OCI-M2 (cell line): ENCODE data around the gene ADCY5.
"Not testable (repeated sequence)": the region's sequence is repeated elsewhere in the genome, so short reads cannot be mapped to it uniquely, and the experiment has no call there.

Source experiments
- DNase-seq: peaks from one replicate; lab custom pipeline; 2025; ENCODE audit not compliant: unreplicated experiment; lab: John Stamatoyannopoulos, UW

The ADCY5 gene

DNA sequence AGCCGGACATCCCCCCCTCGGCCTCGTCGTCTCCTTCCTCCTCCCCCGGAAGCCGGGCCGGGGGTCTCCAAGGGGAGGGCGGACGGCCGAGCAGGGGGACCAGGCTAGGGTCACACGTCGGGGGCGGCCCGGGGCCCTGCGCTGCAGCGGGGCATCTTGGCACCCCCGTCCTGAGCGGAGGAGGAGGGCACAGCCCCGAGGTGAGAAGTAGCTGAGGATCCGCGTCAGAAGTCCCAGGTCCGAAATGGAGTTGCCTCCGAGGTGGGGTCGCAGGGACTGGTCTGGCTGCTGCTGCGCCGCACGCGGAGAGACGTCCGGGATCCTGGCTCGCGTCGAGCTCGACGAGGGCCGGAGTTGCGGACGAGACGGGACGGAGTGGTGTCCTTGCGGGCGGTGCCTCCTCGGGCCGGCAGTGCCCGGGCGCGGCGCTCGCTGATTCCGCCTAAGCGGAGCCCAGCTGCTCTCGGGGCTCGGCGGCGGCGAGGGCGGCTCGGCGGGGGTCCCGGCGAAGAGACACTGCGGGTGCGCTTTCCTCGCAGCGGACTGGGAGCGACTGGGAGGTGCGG is at the start of gene ADCY5:
ADCY5 (minus strand) TSS at position 555 of the 566 bp plus-strand sequence; CDS start at position 10, 545 bp downstream.
- DNase-seq, result no peak

DNA sequence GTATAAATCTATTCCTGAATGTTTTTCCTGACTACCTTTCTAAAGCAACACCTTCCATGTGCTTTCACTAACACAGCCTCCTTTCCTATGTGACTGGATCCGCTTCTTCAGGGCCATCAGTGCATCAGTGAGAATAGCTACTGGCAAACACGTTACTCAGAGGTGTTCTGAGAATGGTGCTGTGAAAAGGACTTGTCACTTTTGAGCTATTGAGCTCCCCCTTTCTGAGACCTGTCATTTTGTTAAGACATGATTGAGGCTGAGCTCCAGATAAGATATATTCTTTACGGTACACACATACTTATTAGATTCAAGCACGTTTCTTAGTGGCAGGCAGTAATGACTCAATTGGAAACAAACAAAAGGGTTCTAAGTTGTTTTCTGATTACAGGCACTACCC is 45.0 kb upstream of the ADCY5 start:
- DNase-seq, result no peak

DNA sequence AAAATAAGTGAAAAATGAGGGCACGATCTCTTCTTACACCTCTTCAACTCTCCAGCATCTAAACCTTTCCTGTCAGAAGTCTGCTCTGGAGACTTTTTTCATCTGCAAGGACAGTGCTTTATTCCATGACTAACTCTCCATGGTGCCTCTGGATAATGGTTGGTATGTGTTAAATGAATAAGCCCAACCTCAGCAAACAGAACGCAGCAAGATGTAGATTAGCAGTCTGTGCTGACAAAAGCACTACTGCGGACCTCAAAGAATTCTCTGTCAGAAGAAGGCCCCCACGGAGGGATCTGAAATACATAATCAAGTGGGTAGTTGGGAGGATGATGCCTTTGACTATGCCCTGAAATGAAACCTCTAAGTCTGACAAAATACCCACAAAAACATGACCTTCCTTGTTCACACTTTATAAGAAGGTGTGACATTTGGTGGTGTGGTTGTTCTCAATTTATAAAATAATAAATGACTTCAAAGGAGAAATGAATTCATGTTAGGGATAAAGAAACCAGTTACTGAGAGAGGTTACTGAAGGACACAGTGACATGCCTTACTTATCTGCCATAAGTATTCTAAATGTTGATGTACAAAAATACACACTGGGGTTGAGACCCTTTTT is 43.2 kb upstream of the ADCY5 start:
- no peak for DNase-seq

DNA sequence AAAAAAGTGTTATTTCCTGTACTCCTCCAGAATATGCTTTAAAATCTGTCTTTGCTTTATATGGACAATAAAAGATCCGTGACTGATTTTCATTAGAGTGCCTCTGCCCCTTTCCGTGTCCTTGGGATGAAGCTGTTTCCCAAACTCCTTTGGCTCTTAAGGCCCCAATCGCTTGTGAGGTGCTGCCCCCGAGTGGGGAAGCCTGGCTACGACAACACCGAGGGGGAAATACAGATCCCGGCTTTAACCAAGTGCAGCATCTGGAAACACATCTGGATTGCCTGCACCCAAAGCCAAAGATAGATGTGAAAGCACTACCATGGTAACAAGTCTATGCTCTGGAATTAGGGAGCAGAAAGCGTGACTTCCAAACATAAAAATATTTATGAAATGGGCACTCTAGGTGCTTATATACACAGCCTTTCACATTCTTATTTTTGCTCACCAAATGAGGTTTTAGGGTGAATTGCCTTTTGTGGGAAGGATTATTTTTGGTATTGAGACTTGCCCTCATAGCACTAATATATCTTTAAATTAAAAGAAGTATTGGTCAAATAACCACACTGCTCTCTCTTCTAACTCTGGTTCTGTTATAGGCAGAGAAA is 40.6 kb upstream of the ADCY5 start:
- no peak for DNase-seq

DNA sequence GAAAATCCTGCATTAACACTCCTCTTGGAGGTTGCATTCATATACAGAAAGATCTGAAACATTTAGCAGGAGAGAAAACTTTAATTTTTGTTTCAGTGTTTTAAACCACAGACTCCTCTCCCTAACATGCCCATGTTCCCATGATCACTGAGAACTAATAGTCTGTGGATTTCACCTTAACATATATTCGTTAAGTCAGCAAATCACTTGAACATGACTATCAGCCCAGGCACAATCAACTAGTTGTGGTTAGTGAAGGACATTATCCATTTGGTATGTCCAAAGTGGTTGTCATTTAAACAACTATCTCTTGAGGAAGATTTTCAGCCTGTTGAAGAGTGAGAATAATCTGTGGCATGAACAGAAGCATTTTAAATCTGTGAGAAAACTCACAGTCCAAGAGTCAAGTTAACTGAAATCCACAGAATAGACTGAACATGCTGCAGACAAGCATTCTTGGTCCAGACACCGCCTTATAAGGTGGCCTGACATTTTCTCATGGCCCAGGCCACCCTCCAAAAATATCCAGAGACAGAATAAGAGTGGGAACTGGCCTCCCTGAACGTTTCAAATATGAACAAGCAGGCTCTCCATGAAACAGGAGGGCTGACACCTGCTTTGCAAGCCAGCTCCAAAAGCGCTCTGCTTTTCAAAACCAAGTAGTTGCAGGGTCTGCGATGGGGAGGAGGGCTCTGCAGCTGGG is 39.9 kb upstream of the ADCY5 start:
- no peak for DNase-seq

DNA sequence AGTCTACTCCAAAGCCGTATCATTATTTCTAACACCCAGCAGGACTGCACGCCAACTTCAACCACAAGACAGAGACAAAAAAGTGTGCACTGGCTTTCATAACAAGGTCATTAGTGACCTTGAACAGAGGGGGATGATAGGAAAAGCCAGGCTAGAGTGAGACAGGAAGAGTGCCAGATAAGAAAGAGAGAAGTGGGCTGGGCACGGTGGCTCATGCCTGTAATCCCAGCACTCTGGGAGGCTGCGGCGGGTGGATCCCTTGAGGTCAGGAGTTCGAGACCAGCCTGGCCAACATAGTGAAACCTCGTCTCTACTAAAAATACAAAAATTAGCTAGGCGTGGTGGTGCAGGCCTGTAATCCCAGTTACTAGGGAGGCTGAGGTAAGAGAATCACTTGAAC is 38.2 kb upstream of the ADCY5 start:
- not testable (repeated sequence) for DNase-seq

DNA sequence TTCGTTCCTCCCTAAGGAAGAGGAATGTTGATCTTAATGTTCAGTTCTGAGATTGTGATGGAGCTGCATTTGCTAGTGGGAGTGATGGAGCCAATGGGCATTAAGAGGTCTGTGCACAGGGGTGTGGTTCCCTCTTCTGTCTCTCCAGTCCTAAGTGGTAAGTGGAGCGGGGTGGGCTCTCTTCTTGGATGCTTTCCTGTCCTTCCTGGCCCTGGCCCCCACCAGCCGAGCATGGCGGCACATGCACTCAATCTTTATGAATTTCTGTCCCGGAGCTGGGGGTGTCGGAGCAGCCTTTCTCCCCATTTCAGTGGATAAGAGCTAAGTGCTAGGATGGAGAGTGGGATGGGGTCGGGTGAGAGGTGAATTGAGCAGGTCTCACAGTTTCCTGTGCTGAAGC is 37.6 kb upstream of the ADCY5 start:
- no peak for DNase-seq

DNA sequence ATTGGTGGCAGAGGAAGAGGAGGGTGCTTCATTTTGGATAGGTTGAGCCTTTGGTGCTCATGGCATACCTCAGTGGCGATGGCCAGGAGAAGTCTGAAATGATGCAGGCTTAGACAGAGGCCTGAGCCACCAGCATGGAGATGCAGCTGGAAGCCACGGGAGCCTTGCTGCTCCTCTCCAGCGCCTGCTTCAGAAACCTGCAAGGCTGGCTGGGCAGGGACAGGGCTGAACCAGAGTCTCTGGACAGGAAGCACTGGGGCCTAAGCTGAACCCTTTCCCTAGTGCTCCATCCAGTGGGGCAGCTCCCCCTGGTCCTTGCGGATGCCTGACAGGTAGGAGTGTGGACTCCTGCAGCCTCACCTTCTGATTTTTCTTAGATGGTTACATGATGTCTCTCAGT is 36.7 kb upstream of the ADCY5 start:
- DNase-seq, result no peak

DNA sequence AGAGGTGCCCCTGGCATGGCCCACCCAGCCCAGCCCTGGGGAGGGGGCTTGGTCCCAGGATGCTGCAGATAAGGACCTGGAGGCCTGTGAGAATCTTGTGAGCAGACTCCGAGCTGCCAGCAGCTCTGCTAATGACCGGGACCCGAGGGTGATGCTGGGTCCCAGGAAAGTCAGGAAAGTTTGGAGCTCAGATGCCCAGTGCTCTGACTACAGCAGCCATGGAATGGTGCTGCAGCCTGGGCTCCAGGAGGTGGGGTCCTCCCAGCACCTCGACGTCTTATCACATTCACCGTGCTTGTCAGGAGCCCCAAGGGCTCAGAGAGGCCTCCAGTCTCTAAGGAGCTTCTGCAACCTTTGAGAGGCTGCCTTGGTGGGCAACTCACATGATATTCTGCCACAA is 34.3 kb upstream of the ADCY5 start:
- no peak for DNase-seq

DNA sequence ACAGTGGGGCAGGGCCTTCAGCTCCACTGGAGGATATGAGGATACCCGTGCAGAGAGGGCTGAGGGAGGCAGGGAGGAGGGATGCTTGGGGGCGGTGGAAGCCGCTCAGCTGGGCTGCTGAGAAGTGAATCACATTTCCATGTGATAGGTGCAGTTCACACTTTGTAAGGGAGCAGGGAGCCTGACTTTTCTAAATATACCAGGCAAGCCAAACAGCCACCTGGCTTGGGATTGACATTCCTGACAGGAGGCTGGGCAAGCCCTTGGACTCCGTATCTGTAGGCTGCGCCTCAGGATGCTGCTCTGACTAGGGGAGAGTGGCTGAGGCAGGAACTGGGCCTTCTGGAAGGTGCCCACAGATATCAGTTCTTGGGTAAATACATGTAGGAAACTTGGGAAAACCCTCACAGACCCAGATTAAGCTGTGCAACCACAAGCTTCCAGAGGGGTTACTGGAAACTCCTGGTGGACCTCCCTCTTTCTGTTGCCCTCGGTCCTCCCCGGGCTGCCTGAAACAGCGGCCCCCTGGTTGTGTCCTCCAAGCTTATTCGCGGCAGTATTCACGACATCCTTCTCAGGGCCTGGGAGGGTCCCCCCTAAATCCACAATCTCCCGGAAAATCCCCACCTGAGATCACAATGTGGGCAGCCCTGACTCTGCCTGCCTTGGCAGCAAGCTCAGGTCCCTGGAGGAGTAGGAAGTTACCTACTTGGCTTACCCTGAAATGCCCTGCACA is 33.0 kb upstream of the ADCY5 start:
- DNase-seq, result no peak

DNA sequence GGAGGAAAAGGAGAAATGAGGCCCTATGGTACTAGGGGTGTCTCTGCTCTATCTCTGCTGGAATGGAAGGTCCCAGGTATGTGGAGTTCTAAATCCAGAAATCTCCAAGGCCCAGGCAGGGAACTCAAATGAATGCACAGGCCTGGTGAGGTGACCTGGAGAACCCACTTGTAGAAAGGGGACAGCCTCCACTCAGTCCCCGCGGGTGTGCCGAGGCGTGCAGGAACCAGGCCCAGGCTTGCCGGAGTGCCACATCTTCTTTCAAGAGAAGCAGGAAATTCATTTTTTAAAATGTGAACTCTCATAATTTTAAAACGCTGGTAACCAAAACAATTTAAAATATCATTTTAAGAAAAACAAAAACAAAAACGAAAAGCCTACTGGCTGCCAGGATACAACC is 32.2 kb upstream of the ADCY5 start:
- DNase-seq, result no peak

DNA sequence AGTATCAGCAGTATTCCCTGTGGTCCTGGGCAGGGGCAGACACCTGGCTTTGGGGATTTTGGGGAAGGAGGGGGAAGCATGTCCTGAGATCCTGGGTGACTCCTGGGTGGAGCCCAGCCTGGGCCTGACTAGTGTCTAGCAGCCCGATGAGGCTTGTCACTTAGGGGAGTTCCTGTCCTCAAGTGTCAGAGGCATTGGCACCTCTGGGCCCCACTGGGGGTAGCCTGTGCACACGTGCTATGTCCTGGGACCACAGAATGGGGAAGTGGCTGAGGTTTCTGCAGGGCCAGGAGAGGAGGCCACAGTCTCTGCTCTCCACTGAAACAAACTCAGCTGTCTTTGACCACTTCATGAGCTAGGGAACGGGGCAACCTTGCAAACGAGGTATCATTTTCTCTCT is 31.5 kb upstream of the ADCY5 start:
- no peak for DNase-seq

DNA sequence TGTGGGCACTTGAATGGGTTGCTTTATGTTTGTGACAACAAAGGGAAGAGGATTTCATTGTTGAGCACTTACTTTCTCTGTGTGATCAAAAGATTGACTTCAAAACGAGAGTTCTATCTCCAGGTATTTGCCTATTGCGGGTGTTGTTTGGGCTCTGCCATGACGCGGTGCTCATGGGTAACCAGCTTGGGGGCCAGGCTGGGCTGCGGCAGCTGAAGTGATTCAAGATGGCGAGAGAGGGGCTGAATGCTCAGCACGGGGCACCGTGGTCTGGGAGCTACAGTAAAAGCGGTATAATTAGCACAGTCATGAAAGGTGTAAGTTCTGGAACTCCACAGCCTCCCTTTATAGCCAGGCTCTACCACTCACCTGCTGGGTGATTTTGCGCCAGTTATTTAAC is 31.0 kb upstream of the ADCY5 start:
- no peak for DNase-seq

DNA sequence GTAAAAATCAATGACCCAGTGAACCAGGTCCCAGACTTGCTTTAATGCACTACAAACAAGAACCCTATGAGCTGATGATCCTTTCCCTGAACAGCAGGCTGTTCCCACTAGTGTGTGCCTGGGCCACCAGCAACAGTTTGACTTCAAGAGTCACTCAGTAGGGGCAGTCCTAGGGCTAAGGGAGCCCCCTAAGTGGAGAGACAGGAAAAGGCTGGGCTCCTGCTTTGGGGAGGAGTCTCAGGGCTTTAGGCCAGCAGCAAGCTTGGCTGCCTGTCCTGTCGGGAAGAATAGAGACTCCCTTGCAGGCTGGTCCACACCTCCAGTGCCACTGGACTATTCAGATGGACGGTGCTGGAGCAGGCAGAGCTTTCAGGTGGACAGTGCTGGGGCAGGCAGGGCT is 29.4 kb upstream of the ADCY5 start:
- no peak for DNase-seq

DNA sequence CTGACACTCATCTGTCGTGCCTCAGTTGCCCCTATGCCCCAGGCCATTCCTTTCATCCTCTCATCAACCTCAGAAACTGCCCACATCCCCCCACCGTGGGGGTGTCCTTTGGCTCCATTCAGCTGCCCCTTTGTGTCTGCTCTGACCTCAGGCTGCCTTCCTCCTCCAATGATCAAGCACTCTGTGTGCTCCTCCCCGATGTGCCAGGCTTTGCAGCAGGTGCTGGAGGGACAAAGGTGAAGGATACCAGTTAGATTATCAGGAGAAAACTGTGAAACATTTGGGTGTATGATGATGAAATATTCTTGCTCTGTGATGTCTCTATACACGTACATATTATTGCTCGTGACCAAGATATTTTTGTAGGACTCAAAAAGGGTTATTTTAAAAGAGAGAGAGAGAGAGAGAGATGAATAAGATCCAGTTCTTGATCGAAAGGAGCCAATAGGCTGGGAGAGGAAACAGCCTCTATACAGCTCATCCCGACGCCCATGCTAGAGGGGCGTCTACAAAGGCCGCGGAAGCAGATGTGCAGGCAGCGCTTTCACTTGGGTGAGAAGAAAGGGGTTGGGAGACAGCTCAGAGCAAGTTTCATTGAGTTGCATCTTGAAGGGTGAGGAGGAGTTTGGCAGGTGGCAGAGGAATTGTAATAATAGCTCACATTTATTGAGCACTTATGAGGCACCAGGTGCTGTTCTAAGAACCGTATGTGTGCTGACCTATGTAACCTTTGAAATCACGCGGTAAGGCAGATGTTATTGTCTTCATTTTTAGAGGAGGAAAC is 28.3 kb upstream of the ADCY5 start:
- no peak for DNase-seq

DNA sequence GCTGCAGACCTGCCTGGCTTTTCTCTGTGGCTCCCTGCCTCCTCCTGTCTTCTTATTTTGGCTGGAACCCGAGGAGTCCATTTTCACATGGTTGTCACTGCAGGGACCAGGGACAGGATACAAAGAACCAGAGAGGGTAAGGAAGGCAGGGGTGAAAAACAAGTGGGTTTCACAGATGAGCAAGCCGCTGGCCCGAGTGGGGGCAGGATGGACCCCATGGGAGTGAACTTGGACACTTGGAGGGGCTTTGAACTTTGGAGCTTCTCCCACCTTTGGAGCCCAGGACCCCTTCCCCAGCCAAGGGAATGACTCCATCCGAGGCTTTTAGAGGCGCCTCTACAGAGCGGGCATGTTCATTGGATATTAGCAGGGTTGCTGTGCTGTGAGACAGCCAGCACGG is 26.9 kb upstream of the ADCY5 start:
- DNase-seq, result no peak

DNA sequence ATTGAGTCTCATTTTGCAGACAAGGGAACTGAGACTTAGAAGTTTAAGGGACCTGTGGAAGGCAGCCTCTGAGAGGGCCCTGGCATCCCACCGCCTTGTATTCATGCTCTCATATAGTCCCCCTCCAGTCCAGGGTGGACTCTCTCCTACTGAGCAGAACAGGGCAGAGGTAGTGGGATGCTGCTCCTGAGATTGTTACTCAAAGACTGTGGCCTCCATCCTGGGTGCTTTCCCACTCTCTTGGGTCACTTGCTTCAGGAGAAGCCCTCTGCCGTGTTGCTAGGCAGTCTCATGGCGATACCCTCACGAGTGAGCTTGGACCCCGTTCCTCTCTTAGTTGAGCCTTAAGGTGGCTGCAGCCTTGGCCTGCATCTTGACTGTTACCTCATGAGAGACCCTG is 22.2 kb upstream of the ADCY5 start:
- no peak for DNase-seq

DNA sequence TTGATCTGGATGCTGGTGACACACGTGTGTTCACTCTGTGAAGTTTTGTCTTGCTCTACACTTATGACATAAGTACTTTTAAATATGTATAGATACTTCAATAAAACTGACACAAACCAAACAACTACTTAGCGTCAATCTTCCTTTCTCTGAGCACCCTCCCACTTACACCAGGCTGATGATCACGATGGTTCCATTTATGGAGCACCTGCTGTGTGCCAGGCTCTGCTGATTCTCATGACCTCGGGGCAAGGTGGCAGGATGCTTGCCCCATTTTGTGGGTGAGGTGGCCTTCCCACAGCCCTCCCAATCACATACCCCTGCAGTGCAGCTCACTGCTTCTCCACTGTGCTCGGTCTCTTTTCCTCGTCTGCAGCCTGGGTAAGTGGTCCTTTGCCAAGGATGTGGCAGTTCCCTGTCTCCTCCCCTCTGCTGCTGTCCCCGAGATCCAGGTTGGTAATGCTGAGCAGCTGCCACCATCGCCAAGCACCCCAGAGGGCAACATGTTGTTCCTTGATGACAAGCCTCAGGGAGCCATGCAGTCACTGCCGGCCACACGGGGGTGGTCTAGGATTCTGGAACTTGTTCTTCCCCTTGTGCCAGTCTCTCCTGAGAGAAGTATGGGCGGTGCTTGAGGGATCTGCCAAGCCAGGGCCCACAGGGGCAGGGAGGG is 20.6 kb upstream of the ADCY5 start:
- DNase-seq, result no peak

DNA sequence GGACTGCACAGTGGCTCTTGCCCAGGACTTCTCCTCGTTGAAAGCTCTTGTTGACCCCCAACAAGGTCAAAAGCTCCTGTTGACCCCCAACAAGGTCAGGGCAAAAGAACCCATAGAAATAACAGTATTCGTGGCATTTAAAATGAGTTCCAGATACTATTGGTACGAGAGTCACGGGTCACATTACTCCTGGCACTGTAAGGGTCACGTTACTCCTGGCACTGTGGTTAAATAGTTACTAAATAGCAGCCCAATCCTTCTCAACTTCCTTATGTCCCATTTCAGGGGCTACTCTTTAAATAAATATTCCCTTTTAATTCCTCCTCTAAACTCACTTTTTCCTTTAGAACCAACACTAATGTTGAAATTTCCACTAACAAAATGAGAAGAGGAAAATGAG is 18.2 kb upstream of the ADCY5 start:
- DNase-seq, result no peak

DNA sequence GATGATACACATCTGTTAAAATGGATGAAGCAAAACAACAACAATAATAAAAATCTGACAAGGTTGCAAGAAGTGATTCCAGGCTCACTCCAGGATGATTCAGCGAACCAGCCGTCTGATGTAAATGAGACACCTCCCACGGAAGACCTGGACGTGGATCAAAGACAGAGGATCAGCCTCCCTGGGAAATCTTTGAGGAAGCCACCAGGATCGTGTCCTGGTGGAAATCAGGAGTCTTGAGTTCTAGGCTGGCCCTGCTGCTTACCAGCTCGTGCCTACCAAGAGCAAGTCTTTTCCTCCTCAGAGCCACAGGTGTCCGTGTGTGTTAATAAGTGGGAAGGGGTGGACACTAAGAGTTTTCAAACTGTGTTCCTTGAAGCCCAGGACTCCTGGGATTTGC is 15.3 kb upstream of the ADCY5 start:
- DNase-seq, result no peak
